NCI-H345 treated with DMSO at 0.1 percent for 48 hours (cell line): ENCODE results near the gene LIMK1.
"Not testable (repeated sequence)": the region's sequence is repeated elsewhere in the genome, so short reads cannot be mapped to it uniquely, and the experiment has no call there.

ENCODE experiments used
- DNase-seq: peaks from one replicate; lab custom pipeline; 2025; ENCODE audit not compliant: unreplicated experiment; lab: John Stamatoyannopoulos, UW

The LIMK1 gene

DNA sequence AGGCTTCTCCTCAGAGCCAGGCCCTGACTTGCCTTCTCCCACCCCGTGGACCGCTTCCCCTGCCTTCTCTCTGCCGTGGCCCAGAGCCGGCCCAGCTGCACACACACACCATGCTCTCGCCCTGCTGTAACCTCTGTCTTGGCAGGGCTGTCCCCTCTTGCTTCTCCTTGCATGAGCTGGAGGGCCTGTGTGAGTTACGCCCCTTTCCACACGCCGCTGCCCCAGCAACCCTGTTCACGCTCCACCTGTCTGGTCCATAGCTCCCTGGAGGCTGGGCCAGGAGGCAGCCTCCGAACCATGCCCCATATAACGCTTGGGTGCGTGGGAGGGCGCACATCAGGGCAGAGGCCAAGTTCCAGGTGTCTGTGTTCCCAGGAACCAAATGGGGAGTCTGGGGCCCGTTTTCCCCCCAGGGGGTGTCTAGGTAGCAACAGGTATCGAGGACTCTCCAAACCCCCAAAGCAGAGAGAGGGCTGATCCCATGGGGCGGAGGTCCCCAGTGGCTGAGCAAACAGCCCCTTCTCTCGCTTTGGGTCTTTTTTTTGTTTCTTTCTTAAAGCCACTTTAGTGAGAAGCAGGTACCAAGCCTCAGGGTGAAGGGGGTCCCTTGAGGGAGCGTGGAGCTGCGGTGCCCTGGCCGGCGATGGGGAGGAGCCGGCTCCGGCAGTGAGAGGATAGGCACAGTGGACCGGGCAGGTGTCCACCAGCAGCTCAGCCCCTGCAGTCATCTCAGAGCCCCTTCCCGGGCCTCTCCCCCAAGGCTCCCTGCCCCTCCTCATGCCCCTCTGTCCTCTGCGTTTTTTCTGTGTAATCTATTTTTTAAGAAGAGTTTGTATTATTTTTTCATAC, 38.0 kb downstream of the LIMK1 start:
- DNase-seq = no peak

DNA sequence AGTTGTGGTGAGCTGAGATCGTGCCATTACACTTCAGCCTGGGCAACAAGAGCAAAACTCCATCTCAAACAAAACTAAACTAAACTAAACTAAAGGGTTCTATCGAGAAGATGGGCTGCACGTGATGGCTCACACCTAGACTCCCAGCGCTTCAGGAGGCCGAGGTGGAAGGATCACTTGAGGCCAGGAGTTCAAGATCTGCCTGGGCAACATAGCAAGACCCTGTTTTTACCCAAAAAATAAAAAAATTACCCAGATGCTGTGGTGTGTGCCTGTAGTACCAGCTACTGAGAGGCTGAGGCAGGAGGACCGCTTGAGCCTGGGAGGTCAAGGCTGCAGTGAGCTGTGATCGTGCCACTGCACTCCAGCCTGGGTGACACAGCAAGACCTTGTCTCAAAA, 40.3 kb downstream of the LIMK1 start:
- not testable (repeated sequence) for DNase-seq

DNA sequence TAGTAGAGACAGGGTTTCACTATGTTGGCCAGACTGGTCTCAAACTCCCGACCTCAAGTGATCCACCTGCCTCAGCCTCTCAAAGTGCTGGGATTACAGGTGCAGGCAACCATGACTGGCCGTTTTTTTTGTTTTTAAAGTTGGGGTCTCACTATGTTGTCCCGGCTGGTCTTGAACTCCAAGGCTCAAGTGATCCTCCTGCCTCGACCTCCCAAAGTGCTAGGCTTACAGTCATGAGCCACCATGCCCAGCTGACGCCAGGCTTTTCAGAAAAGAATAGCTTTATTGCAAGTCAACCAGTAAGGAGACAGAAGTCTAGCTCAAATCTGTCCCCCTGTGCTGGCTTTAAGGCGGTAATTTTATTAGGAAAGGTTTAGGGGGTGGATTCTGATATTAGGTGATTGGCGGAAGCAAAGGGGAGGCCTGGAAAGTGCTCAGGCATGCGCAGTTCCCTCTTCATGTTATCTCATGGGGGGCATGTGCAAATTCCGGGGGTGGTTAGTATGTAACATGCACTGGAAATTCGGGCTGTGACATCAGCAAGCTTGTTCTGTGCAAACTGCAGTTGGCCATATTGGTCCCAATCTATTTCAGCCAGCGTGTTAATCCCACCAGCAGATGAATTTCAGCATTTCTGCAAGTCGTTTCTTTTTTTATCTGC, 42.7 kb downstream of the LIMK1 start:
- DNase-seq = no peak

GRCh38 chr7:74129887-74130286, 46.3 kb downstream of the LIMK1 start:
- no peak for DNase-seq

GRCh38 chr7:74130518-74130917, 46.9 kb downstream of the LIMK1 start:
- DNase-seq = no peak

GRCh38 chr7:74134117-74134620, 50.6 kb downstream of the LIMK1 start:
- DNase-seq = no peak

- no peak for DNase-seq
These were observed 54.8 kb downstream of the LIMK1 start for GRCh38 chr7:74138334-74138867.

DNA sequence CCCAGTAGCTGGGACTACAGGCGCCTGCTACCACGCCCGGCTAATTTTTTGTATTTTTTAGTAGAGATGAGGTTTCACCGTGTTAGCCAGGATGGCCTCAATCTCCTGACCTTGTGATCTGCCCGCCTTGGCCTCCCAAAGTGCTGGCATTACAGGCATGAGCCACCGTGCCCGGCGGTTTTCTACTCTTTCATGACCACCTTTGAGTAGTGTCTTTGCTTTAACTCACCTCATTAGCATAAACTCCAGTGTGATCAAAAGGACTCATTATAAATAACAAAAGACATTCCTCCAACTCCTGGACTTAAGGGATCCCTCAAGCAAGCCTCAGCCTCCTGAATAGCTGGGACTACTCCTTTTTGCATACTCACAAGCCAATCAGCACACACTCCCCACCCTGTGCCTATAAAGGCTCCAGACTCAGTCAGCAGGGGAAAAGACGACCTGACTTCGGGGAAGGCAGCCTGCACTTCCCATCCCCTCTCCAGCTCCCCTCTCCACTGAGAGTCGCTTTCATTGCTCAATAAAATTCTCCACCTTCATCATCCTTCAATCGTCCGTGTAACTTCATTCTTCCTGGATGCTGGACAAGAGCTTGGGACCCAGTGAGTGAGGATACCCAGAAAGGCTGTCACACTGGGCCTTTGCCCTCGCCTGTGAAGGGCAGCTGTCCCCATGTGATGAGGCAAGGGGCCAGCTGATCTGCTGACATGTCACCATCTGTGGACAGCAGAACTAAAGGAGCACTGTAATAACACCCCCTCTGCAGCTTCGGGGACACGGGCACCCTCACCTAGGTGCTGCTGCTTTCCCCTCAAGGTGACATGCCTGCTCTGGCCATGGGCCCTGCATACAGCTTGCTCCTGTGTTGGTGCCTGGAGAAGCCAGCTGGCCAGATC, 55.6 kb downstream of the LIMK1 start:
- no peak for DNase-seq

- no peak for DNase-seq
These were observed 58.1 kb downstream of the LIMK1 start for GRCh38 chr7:74141705-74142104.

DNA sequence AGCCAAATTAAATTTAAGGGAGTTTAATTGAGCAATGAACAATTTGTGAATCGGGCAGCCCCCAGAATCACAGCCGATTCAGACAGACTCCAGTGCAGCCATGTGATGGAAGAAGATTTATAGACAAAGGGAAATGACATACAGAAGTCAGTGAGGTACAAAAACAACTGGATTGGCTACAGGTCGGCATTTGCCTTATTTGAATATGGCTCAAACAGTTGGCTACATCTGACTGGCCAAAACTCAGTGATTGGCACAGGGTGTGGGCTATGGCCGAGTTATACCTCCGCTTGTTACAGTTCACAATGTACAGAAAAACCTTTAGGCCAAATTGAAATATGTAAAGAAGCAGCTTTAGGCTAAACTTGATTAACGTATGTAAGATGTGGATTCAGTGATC, 59.8 kb downstream of the LIMK1 start:
- no peak for DNase-seq

DNA sequence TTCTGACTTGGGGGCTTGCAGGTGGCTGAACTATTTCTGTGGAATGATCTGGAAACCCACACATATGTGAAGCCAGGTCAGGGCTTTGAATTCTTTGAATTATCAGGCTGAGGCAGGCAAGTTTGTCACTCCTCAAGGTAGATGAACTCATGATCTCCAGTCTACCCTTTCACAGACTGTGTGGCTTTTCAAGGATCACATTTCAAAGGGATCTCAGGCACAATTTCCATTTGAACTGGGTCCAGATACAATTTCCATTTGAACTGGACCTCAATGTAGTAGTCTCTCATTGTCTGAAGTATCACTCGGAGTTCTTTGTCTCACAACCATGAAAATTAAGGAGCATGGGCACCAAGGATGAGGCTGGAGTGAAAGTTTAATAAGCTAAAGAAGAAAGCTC, 64.9 kb downstream of the LIMK1 start:
- no peak for DNase-seq

DNA sequence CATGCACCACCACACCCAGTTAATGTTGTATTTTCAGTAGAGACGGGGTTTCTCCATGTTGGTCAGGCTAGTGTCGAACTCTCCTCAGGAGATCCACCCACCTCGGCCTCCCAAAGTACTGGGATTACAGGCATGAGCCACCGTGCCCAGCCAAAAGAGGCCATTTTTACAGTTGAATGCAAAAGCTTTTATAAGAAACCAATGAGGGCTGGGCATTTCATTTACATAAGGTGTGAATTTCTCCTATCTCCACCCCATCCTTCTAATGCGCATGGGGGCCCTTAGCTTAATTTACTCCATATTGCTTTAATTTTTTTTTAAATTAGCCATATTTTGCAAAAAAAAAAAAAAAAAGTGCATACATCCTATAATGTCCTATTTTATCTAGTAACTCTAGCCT, 65.5 kb downstream of the LIMK1 start:
- no peak for DNase-seq

GRCh38 chr7:74149603-74150002, 66.0 kb downstream of the LIMK1 start:
- DNase-seq = no peak

- no peak for DNase-seq
These were observed 70.1 kb downstream of the LIMK1 start for GRCh38 chr7:74153736-74154135.

GRCh38 chr7:74155810-74156395, 72.3 kb downstream of the LIMK1 start:
- no peak for DNase-seq

- no peak for DNase-seq
These were observed 74.0 kb downstream of the LIMK1 start for GRCh38 chr7:74157605-74158004.

DNA sequence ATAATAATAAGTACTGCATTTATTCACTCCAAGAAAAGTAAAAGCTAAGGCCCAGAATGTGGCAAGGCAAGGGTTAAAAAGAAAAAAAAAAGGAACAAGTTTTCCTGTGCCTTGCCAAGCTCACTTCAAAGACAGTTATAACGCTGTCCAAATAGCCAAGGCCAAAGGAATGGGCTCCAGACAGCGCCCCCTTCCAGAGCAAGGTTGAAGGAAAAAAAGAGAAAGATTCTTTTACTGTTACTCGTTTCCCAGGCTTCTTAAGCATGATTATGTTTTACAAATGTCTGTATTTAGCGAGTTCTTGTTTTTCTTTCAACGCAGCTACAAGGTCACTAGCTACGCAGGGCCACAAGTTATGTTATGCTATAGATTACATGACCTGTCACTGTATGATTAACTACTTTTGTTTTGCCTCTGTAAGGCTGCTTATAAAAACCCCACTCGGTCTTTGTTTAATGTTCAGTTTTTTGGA, 81.4 kb downstream of the LIMK1 start:
- DNase-seq = no peak

DNA sequence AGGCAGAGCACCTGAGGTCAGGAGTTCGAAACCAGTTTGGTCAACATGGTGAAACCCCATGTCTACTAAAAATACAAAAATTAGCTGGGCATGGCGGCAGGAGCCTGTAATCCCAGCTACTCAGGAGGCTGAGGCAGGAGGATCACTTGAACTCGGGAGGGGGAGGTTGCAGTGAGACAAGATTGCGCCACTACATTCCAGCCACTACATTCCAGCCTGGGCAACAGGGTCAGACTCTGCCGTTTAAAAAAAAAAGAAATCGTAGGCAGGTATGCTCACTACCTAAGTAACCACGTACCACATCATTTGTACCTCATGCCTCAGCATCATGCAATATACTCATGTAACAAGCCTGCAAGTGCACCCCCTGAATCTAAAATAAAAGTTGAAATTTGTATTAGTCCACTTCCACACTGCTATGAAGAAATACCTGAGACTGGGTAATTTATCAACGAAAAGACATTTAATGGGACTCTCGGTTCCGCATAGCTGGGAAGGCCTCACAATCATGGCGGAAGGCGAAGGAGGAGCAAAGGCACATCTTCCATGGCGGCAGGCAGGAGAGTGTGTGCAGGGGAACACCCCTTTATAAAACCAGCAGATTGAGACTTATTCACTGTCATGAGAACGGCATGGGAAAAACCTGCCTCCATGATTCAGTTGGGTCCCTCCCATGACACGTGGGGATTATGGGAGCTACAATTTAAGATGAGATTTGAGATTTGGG, 82.4 kb downstream of the LIMK1 start:
- no peak for DNase-seq

- DNase-seq = not testable (repeated sequence)
These were observed 83.7 kb downstream of the LIMK1 start for GRCh38 chr7:74167324-74167723.
